Anterior cingulate cortex (tissue), 58 donors: Measurements from ENCODE around the gene SNAI1.

Source experiments
- DNase-seq, 58 donors: peaks; one replicate each; lab custom pipeline; 2025; lab: John Stamatoyannopoulos, UW

Gene SNAI1

DNA sequence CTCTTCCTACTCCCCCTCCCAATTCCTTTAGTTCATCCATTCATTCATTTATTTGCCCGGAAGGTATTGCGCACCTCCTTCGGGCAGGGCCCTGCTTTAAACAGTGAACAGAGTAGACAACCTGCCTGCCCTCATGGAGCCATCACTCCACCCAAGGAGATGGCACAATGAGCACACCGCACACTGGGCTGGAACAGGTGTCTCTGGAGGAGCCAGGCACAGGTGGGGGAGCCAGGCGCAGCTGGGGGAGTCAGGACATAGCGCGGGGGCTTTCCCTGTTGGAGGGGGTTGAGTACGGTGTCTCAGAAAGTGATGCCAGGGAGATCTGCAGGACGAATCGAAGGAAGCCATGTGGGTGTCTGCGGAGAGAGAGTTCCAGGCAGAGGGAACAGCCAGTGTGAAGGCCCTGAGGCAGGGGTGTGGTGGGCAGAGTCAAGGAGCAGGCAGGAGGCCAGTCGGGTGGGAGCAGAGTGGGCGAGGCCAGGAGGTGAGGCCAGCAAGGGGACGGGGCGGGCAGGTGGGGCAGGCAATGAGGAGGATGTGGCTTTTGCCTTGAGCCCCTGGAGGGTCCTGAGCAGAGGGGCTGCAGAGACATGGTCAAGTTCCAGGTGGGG lies 46.4 kb downstream of the SNAI1 start:
- DNase-seq = no peak

DNA sequence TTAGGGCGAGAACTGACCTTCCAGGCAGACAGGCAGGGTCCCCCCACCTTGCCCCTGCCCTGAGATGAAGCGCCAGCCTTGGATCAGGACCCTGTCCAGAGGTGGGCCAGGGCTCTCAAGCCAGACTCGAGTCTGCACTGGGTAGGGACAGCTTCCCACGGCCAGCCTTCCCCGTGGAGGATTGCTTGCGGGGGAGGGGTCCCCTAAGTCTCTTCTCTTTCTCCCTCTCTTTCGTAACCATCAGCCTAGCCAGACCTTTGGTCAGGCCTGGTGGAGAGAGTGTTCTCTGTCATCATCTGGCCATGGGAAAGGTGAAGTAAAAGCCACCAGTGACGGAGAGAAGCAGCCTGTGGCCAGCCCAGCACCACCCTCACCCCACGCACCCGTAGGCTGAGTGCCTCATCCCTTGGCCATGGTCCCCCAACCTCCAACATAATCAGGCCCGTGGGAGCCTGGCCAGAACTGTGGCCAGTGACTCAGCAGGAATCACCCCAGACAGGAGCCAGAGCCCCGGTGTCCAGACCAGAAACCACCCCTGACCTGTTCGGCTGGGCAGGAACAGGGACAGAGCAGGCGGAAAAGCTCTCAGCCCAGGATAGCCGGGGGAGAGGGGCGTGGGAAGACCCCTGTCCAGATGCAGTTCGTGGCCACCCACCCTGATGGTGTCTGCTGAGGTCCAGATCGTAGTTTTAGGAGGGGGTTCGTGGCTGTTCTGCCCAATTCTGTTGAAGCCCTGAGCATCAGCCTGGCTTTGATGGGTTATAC lies 47.1 kb downstream of the SNAI1 start:
- DNase-seq = peak in 6 of 58 donors; percentile 10 to 79 (median 24)

DNA sequence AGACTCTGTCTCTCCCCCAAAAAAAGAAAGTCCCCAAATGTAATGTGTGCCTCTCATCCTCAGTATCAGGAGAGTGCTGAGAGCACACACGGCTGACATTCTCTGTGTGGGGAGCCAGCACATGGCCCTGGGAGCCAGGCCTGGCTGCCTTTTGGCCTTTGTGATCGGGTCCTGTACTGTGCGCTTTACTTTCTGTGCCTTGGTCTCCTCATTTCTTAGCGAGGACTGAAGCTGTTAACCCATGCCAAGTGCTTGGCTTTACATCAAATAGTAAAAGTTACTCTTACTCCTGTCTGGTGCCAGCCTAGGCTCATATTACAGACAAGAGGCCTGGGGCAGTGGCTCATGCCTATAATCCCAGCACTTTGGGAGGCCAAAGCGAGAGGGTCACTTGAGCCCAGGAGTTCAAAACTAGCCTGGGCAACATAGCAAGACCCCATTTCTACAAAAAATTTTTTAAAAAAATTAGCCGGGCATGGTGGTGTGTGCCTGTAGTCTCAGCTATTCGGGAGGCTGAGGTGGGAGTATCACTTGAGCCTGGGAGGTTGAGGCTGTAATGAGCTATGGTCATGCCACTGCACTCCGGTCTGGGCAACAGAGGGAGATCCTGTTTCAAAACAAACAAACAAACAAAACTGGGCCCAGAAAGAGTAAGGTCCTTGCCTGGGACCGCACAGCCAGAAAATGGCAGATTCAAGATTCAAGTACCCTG lies 50.3 kb downstream of the SNAI1 start:
- no peak for DNase-seq

DNA sequence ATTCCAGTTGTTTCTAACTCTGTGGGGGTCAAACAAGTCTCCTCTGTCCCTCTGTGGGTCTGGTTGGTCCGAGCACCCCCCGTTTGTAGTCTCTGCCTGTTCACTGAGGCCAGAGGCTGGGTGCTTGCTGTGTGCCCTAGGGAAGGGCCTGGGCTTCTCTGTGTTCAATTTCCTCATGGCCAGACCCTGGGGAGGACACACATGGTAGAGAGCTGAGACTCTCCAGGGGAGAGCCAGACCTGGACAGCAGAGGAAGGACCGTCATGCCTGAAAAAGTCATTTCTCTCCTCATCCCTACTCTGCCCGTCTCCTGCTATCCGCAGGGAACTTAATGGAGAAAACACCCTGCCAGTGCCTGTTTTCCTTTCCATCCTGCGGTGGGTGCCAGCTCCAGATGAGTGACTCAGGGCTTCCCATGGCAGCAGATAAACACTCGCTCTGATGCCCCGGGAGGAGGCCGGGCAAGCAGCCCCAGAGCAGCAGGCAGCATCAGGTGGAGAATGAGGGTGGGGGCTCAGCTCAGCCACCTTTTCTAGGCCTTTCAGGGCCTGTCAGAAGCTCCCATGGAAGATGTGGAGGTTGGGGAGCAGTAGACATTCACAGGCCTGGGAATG lies 51.9 kb downstream of the SNAI1 start:
- peak in 4 of 58 donors; percentile 8 to 51 (median 10) for DNase-seq

DNA sequence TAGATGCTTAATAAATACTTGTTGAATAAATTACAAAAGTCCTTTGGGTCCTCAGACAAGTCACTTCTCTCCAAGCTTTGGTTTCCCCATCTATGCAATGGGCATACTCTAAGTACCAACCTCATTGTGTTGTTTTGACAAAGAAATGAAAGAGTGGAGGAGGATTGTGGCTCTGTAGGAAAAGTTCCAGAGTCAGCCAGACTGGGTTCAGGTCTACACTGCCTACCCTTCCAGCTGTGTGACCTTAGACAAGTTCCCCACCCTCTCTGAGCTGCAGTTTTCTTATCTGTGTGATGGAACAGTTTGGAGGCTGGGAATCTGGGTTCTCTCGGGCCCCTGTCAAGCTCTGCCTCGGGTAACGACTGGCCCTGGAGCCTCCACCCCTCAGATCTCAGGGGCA lies 53.9 kb downstream of the SNAI1 start:
- no peak for DNase-seq

DNA sequence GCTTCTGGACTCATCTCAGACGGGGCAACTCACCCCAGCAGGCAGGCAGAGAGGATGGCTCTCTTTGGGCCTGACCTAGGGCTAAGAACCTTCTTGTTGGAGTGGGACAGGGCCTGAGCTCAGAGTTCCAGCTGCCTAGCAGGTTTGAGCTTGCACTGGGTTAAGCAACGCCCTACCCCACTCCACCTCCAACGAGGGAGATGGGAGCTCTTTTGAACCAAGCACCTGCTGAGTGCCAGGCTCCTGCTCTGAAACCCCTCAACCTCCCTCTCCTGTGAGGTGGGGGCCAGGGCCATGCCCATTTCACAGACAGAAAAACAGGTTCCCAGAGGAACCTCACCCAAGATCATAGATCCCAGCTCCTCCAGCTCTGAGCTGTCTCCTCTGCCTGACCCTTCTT lies 54.3 kb downstream of the SNAI1 start:
- no peak for DNase-seq

DNA sequence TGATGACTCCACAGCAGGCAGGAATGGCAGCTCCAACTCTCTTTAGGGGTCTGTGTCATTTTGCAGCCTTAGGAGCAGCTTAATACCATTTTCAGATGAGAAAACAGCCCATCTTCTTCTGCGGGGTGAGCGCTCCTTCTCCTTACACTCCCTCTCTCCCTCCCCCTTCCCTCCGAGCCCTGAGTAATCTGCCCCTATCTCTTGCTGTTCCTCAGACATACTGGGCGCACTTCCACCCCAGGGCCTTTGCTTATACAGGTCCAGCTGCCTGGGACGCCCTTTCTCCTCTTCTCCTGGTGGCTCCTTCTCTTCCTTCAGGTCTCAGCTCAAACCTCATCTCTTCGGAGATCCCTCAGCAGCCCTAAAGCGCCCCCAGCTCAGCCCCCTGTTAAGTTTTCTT lies 54.8 kb downstream of the SNAI1 start:
- DNase-seq = no peak

DNA sequence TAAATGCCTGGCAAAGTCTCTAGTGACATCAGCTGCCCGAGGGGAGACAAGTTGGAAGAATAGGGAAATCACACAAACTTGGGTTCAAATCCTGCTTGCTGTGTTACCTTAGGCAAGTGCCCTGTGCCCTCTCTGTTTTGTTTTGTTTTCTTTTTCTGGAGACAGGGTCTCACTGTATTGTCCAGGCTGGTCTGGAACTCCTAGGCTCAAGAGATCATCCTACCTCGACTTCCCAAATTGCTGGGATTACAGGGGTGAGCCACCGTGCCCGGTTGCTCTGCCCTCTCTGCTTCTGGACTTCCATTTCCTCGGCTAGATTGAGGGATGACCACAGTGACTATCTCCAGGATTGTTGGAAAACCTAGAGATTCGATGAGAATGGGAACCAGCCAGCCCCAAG lies 55.4 kb downstream of the SNAI1 start:
- DNase-seq = no peak
